Stimulated activated CD4-positive, alpha-beta T cell treated with anti-CD3 and anti-CD28 coated beads, Interleukin-15, amount 100 ng/mL, for 1 hour (primary cell): ENCODE data around the gene EVA1B.

Experiments used
- DNase-seq, 2 donors: peaks; one replicate each; pipeline ENCODE4 v3.0.0-alpha.2; 2020; ENCODE audit warnings: low read depth in 1 of 2, low spot score in 1 of 2

EVA1B gene, protein sequence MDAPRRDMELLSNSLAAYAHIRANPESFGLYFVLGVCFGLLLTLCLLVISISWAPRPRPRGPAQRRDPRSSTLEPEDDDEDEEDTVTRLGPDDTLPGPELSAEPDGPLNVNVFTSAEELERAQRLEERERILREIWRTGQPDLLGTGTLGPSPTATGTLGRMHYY

DNA sequence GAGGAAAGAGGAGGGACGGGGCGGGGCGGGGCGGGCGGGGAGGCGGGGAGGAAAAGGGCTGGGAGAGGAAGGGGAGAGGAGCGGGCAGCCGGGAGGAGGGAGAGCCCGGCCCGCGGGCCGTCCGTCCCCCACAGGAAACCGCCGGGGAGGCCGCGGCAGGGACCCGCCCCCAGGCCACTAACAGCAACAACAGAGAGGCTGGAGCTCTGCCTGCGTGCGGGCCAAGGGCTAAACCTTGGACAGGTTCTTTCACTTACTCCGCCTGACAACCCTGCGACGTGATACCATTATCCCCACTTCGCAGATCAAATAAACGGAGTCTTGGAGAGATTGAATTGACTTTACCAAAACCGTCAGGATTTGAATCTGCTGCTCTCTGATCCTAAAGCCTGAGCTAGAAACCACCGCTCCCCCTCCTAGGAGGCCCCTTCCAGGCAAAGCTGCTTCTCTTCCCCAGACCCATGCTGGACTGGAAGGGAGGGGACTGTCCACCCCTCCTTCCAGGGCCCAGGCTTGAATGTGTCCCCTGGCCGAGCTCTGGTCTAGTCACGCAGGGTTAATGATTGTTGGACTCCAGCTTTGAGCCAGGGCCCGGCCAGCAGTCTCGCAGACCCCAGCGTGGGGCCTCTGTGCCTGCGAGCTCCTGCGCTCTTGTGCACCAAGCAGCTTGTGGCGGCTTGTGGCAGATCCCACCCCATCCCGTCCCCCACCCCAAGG is at the start of gene EVA1B:
Gene EVA1B (minus strand): TSS at position 10 of the 717 bp plus-strand sequence. CDS start 608 bp downstream, outside the sequence.
- no peak for DNase-seq

DNA sequence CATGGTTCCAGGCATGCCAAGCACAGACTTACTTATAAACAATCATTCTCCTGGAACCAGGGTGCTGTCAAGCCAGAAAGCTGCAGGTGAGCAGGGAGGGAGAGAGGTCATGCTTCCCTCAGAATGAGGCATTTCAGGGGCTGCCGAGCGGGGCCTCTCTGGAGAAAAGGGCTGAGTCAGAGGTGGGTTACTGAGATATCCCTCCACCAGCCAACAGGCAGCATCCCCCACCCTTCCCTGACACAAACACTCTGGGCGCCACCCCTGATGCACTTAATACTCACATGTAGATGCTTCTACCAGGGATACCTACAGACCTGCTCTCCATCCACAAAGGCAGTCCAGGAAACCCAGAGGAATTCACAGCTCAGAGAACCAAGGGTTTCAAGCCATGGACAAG is 49.2 kb upstream of the EVA1B start:
- no peak for DNase-seq

DNA sequence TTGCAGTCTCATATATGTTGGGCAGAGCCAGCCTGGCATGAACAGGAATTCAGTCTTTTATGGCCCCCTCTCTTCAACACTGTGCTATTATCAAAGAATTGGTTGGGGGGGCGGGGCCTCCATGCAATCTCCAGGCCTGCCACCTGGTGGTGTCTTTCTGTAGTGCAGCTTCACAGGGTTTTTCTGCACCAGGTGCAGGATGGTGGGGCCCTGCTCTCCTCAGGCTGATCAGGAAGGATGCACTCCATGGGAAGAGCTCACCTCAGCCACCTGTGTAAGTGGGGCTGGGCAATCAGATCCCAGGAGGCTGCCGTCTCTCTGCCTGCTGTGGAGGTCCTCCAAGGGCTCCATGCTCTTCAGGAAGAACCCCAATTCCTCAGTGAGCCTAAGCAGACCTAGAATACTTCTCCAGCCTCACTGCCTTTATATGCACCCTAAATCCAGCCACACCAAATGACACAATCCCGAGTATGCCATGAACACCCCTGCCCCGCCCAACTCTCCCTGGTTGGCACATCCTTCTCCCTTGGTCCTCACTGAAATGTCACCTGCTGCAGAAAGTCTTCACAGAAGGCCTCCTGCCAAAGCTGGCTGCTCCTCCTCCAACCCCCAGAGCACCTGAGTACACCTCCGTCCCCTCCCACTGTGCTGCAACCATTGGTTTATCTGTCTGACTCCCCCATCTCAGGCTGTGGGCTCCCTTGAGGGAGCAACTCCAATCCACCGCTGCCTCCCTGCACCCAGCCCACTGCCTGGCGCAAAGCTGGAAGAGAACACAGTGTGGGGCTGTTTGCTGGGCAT is 45.8 kb upstream of the EVA1B start:
- DNase-seq = peak; percentile 64 to 73

DNA sequence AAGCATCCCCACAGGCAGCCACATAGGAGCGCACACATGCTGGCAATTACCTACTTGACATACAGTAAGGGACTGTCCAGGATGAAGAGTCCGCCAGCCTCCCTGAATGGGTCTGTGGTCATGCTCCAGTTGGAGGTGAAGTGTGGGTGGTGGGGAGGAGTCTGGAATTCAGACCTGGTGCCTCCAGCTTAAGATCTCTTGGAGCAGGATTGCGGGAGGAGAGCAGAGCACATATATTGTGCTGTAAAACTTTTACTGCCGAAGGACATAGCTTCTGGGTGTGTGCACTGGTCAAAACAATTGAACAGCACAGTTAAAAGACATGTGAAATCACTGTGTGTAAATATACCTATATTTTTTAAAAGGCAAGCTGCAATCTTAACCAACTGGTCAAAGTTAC is 44.4 kb upstream of the EVA1B start:
- no peak for DNase-seq

DNA sequence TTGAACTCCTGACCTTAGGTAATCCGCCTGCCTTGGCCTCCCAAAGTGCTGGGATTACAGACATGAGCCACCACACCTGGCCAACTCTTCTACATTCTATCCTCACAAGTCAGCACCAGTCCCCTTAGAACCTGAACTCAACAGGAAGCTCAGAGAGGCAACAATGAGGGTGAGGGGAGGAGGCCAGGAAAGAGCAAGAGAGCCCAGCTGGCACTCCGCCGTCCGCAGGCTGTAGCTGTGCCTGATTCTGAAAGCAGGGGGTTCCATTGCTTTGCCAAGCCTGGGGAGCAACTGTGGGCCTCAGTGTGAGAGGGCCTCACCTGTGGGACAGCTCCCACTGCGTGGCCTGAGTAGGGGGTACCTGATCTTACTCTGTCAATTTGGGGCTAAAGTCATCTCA is 43.6 kb upstream of the EVA1B start:
- no peak for DNase-seq

- DNase-seq = peak in 1 of 2 donors; percentile 26
Measured at GRCh38 chr1:36366091-36366661, 42.7 kb upstream of the EVA1B start.

DNA sequence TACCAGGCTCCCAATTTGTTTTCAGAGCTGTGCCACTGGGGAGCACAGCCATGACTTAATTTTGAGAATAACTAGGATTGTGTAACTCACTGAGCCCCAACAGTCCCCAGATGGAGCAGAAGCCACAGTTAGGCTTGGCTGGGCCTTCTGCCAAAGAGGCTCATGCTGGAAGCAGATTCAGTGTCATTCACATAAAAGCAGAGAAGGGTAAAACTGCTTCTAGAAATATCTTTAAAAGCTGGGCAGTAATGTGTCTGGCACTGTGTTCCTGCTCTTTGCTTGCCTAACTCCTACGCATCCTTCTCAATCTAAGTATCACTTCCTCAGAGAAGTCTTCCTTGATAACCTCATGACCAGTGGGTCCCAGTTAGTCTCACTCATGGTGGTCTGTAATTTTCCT is 41.9 kb upstream of the EVA1B start:
- no peak for DNase-seq

DNA sequence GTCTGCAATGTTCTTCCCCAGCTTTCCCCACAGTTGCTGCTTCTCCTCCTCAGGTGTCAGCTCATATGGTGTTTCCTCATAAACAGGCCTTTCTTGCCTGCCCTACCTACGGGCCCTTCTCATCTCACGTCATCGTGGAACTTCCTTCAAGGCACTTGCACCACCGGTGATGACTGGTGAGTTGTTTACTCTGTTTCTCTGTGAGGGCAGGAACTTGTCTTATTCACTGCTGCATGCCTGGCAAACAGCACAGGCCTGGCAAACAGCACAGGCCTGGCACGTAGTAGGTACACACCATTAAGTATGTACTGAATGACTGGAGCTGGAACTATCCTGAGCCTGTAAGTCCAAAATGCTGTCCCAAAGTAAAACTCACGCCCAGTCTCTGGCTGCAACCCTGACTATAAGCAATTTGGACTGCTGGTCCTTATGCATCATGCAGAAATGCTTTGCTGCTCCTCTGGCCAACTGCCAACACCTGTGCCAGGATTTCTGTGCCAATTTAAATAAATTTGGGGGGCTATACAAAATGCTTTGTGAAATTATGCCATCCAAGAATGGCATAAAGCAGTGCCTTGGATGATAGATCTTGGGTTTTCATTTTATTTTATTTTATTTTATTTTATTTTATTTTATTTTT is 36.6 kb upstream of the EVA1B start:
- DNase-seq = no peak

DNA sequence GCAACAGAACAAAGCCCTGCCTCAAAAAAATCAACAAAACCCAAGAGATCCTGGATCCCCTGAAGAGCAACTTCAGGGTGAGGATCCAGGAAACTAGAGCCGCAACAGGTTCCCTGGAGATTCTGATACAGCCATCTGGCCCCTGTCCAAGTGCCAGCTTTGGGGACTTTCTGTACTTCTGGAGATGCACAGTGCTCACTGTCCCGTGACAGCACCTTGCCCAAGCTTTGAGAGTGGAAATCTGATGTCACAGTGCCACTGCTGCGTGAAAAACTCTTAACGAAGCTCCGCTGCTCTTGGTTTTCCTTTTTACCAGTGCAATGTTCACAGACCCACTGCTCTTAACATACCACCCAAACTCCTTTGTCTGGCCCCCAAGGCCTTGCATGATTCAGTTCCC is 35.9 kb upstream of the EVA1B start:
- DNase-seq = no peak

GRCh38 chr1:36358514-36359084 is 35.2 kb upstream of the EVA1B start:
- no peak for DNase-seq

DNA sequence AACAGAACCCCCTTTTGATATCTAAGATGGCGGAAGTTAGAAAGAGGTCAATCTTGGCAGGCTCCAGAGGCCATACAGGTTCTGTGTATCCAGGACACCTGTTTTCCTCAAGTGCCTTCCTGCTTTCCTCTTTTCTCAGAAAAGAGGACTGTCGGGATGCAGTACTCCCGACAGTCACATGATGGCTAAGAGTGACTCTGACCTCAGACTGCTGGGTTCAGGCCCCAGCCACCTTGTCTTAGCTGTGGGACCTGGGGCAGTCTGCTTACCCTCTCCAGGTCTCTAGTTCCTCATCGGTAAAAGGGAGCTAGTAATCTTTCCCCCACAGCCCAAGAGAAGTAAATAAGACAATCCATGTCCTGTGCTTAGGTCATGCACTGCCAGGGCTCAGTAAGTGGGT is 32.4 kb upstream of the EVA1B start:
- no peak for DNase-seq

DNA sequence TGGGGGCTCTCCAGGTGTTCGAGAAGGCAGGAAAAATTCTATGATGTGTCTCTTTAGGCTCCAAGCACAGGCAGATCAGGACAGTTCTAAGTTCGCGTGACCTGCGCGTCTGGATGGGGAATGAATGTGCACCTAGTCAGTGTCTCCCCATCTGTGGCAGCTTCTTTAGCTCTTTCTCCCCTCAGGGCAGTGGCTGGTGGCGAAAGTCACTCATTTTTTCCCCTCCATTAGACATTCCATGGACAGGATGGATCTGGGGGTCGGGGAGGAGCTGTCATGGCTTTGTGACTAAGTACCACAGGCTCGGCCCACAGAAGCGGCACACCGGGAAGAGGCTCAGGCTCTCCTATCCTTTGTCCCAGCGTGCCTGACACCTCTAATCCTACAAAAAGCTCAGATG is 31.0 kb upstream of the EVA1B start:
- DNase-seq = no peak

DNA sequence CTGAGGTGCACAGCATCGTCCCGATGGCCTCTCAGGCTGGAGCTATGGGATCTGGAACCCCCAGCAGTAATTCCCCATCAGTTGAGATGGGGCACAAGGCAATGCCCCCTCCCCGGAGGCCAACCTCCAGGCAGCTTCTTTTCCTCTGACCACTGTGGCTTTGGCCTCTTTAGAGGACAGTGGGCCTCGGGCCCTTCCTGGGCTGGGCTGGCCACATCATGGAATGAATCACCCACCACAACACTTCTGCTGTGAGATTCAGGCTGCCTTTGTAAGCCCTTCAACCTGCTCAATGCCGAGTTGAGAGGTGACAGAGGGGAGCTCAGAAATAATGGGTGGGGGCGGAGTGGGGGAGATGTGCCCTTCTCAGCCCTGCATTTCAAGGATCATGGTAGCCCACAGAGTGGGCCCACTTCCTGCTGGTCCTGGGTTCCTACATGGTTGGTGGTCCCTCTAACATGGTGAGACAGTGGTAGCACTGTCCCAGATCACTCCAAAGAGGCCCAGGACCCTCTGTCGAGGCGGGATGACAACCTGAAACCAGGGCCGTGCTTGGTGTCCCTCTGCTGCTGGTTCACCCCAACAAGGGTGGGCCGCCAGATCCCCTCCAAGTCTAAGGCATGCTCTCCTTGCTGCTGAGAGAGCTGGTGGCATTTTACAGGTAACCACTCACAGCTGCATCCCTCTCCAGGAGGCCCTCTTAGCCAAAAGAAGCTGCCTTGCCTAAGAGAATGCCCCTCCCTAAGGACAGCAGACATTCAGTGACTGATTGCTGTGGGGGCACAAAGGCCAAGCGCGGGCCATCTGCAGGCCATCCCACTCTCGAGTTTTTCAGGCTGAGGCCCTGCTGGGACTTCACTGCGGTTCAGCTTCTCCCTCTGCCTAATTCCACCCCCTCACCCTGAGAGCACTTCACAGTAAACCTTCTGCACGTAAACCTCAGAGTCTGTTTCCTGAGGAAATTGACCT is 29.7 kb upstream of the EVA1B start:
- no peak for DNase-seq

GRCh38 chr1:36352125-36352909 is 28.9 kb upstream of the EVA1B start:
- DNase-seq = no peak

DNA sequence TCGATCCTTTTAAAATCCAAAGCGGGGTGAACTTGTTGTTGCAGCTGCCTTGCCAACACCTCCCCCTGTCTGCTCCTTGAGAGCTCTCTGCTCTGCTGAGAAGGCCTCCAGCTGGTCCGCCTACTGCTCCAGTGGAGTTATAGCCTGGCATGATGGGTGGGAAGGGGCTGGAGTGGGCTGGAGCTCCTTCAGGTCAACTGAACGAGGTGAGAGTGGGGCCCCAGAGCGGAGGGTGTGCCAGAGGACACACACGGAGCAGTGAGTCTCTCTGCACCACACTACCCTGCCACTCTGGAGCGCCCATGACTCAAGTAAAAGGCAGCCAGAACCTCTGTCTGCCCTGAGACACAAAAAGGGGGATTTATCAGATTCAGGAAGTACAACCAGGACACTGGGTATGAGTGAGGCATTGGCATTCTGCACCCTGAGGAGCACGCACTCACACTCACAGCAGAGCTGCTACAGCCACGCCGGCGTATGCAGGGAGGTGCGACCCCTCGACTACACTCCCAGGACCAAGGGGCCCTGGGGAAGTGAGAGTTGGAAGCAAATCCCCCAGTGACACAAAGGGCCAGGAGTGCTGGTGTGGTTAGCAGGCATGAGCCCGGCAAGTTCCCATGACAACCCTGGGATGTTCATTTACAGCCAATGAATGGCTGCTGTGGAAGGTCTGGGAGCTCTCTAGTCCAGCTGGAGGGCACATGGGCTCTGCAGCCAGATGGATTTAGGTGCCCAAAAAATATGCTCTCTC is 28.0 kb upstream of the EVA1B start:
- no peak for DNase-seq

GRCh38 chr1:36350659-36351226 is 27.3 kb upstream of the EVA1B start:
- peak in 1 of 2 donors; percentile 32 for DNase-seq

GRCh38 chr1:36349839-36350238 is 26.4 kb upstream of the EVA1B start:
- DNase-seq = no peak

GRCh38 chr1:36349241-36349671 is 25.8 kb upstream of the EVA1B start:
- no peak for DNase-seq
